WTC11 (cell line): ENCODE results near the gene HADHB. TPM values are rescaled to one million over a fixed set of nuclear protein-coding genes. Genes with fewer than 3 reads are reported as not detected.

Experiments
- ATAC-seq: fragments of 200-7000 bp; cut with Tn5 transposase; 2 replicates; pipeline ENCODE4 v1.10.0; 2021; ENCODE audit warnings: mild to moderate bottlenecking, moderate library complexity
- CTCF ChIA-PET: fragments of 300-600 bp; sonication (Branson Sonifier 250); formaldehyde crosslinking; loops from one replicate; lab custom pipeline; 2021; ENCODE audit warnings: antibody characterized with exemption; lab: Charles Lee
- POLR2A ChIA-PET: fragments of 350-600 bp; sonication (Branson Sonifier 250); formaldehyde crosslinking; loops from one replicate; lab custom pipeline; 2021; ENCODE audit warnings: antibody characterized with exemption; lab: Charles Lee
- DNase-seq: peaks from one replicate; pipeline ENCODE4 v3.0.0; 2021; ENCODE audit warnings: low spot score
- H3K27ac Mint-ChIP-seq: 2 replicates; pipeline ENCODE4 v1.8.0; 2021; ENCODE audit warnings: mixed read lengths
- H3K27me3 Mint-ChIP-seq: 2 replicates; pipeline ENCODE4 v1.8.0; 2021; ENCODE audit warnings: low read depth, mild to moderate bottlenecking, moderate library complexity, mixed read lengths
- H3K36me3 Mint-ChIP-seq: 2 replicates; pipeline ENCODE4 v1.8.0; 2021; ENCODE audit warnings: mixed read lengths
- H3K4me1 Mint-ChIP-seq: 2 replicates; pipeline ENCODE4 v1.8.0; 2022; ENCODE audit warnings: mixed read lengths
- H3K4me3 Mint-ChIP-seq: 2 replicates; pipeline ENCODE4 v1.8.0; 2021; ENCODE audit warnings: mild to moderate bottlenecking, moderate library complexity, mixed read lengths
- H3K9me3 Mint-ChIP-seq: 2 replicates; pipeline ENCODE4 v1.8.0; 2021; ENCODE audit warnings: mixed read lengths
- CBFB ChIP-seq: sonication (generic); formaldehyde crosslinking; IDR thresholded peaks from 2 replicates; pipeline ENCODE4 v1.8.1; 2022; ENCODE audit warnings: mild to moderate bottlenecking, low read depth, missing genetic modification reagents
- CREM ChIP-seq: sonication (generic); formaldehyde crosslinking; IDR thresholded peaks from 2 replicates; pipeline ENCODE4 v1.8.1; 2022; ENCODE audit warnings: mild to moderate bottlenecking, missing genetic modification reagents, moderate library complexity
- GRHL2 ChIP-seq: fragments of 250-450 bp; sonication (Bioruptor Pico); IDR thresholded peaks from 2 replicates; pipeline ENCODE4 v1.8.0; 2022; ENCODE audit warnings: mild to moderate bottlenecking, moderate library complexity; ENCODE audit not compliant: insufficient replicate concordance, severe bottlenecking
- HMGA2 ChIP-seq: fragments of 250-450 bp; sonication (Bioruptor Pico); IDR thresholded peaks from 2 replicates; pipeline ENCODE4 v1.4.0; 2021; ENCODE audit warnings: mild to moderate bottlenecking, moderate library complexity
- MXD4 ChIP-seq: fragments of 250-450 bp; sonication (Bioruptor Pico); IDR thresholded peaks from 2 replicates; pipeline ENCODE4 v1.8.0; 2021; ENCODE audit warnings: mild to moderate bottlenecking, moderate library complexity, borderline replicate concordance
- NR1H2 ChIP-seq: sonication (generic); formaldehyde crosslinking; IDR thresholded peaks from 2 replicates; pipeline ENCODE4 v1.9.0; 2021; ENCODE audit warnings: mild to moderate bottlenecking, moderate library complexity, missing genetic modification reagents
- PRRX2 ChIP-seq: fragments of 250-450 bp; sonication (Bioruptor Pico); IDR thresholded peaks from 2 replicates; pipeline ENCODE4 v1.8.0; 2021; ENCODE audit warnings: mild to moderate bottlenecking
- RELA ChIP-seq: sonication (generic); formaldehyde crosslinking; IDR thresholded peaks from 2 replicates; pipeline ENCODE4 v1.8.1; 2022; ENCODE audit warnings: missing genetic modification reagents, mild to moderate bottlenecking, borderline replicate concordance
- SMAD3 ChIP-seq: sonication (generic); formaldehyde crosslinking; IDR thresholded peaks from 2 replicates; pipeline ENCODE4 v1.8.0; 2022; ENCODE audit warnings: missing genetic modification reagents, mild to moderate bottlenecking, borderline replicate concordance
- TEAD1 ChIP-seq: sonication (generic); formaldehyde crosslinking; IDR thresholded peaks from 2 replicates; pipeline ENCODE4 v1.8.0; 2022; ENCODE audit warnings: mild to moderate bottlenecking, missing genetic modification reagents
- ZNF138 ChIP-seq: sonication (generic); formaldehyde crosslinking; conservative IDR thresholded peaks from 2 replicates; pipeline ENCODE4 v1.8.1; 2022; ENCODE audit warnings: mild to moderate bottlenecking, moderate library complexity, missing genetic modification reagents
- ZNF232 ChIP-seq: sonication (generic); formaldehyde crosslinking; IDR thresholded peaks from 2 replicates; pipeline ENCODE4 v1.8.0; 2022; ENCODE audit warnings: mild to moderate bottlenecking, missing genetic modification reagents
- ZNF263 ChIP-seq: sonication (generic); formaldehyde crosslinking; IDR thresholded peaks from 2 replicates; pipeline ENCODE4 v1.8.1; 2022; ENCODE audit warnings: low read depth, mild to moderate bottlenecking, moderate library complexity, missing genetic modification reagents
- ZNF396 ChIP-seq: fragments of 250-450 bp; sonication (Bioruptor Pico); IDR thresholded peaks from 2 replicates; pipeline ENCODE4 v1.8.0; 2021; ENCODE audit warnings: mild to moderate bottlenecking, moderate library complexity, borderline replicate concordance
- total RNA-seq: library from RNA; stranded (reverse); gene quantifications from 3 replicates; pipeline ENCODE4 v1.2.3, GENCODE V29; 2021
- TF ChIP-seq, protein P1 (sequence below): sonication (generic); formaldehyde crosslinking; IDR thresholded peaks from 2 replicates; pipeline ENCODE4 v1.8.1; 2022; ENCODE audit warnings: low read depth, mild to moderate bottlenecking, moderate library complexity, missing genetic modification reagents, borderline replicate concordance
- TF ChIP-seq, protein P2 (sequence below): sonication (generic); formaldehyde crosslinking; IDR thresholded peaks from 2 replicates; pipeline ENCODE4 v1.8.0; 2022; ENCODE audit warnings: missing genetic modification reagents
- TF ChIP-seq, protein P3 (sequence below): sonication (generic); formaldehyde crosslinking; IDR thresholded peaks from 2 replicates; pipeline ENCODE4 v1.8.1; 2023; ENCODE audit warnings: mild to moderate bottlenecking, missing genetic modification reagents, moderate library complexity
- TF ChIP-seq, protein P4 (sequence below): fragments of 250-450 bp; sonication (Bioruptor Pico); IDR thresholded peaks from 2 replicates; pipeline ENCODE4 v1.9.0; 2021; ENCODE audit warnings: moderate library complexity, mild to moderate bottlenecking, inconsistent platforms, borderline replicate concordance
- TF ChIP-seq, protein P5 (sequence below): sonication (generic); formaldehyde crosslinking; IDR thresholded peaks from 2 replicates; pipeline ENCODE4 v1.8.1; 2023; ENCODE audit warnings: mild to moderate bottlenecking, missing genetic modification reagents, borderline replicate concordance
- TF ChIP-seq, protein P6 (sequence below): fragments of 250-450 bp; sonication (Bioruptor Pico); IDR thresholded peaks from 2 replicates; pipeline ENCODE4 v1.8.0; 2021; ENCODE audit warnings: mild to moderate bottlenecking
- TF ChIP-seq, protein P7 (sequence below): sonication (generic); formaldehyde crosslinking; IDR thresholded peaks from 2 replicates; pipeline ENCODE4 v1.8.0; 2022; ENCODE audit warnings: mild to moderate bottlenecking, missing genetic modification reagents
- TF ChIP-seq, protein P8 (sequence below): sonication (generic); formaldehyde crosslinking; IDR thresholded peaks from 2 replicates; pipeline ENCODE4 v1.8.0; 2022; ENCODE audit warnings: mild to moderate bottlenecking, missing genetic modification reagents

The HADHB gene
- total RNA-seq, 1 experiment from 2014 or later = 60.7 TPM

DNA sequence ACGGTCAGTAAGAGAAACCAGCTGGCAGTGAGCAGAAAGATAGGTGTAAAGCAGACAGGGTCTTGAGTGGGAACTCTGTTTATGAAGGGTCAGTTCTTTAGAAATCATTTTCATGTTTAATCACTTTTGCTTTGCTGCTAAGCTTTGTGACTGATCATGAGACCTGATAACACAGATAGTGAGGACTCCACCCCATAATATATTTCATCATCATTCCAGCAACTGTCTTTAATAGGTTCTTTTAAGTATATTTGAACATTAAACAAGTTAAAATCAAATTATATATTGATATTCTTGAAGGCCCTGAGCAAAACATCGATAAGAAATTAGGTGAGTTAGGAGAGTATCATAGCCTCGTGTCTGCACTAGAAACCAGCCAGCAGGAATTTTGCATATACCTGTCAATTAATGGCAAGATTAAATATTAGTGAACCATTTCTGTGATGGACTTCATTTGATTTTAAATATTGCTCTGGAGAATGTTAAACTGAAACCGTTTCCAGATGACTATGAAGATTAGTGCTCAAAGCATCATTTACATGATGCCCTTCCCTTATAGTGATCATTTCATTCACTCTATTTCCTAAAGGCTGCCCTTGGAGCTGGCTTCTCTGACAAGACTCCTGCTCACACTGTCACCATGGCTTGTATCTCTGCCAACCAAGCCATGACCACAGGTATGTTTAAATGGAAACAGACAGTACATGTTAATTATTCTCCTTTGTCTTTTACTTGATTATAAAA, 31.9 kb downstream of the HADHB start:
- CTCF ChIA-PET = no interaction called here

DNA sequence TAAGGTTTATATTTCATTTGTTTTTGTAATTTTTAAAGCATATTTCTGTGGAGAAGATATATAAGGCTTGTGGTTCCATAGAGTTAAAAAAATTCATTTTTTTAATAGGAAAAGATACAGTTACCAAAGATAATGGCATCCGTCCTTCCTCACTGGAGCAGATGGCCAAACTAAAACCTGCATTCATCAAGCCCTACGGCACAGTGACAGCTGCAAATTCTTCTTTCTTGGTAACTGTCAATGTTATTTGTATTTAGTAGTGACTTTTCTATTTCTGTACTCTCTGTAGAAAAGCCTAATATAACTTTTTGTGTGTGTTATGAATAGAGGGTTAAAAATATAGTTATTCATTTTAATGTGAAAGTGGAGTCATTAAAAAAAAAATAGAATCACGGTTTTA, 35.1 kb downstream of the HADHB start:
- CTCF ChIA-PET = no interaction called here
- H3K4me3 Mint-ChIP-seq = no peak overlapping the region
- ATAC-seq (no peak), DNase-seq (no peak)
- H3K27ac Mint-ChIP-seq = no peak overlapping the region
- POLR2A ChIA-PET = no interaction called here
- H3K36me3 Mint-ChIP-seq = peaks cover 59% of the 10 kb centered on the region
- H3K4me1 Mint-ChIP-seq = no peaks in the 10 kb centered on the region
- H3K9me3 Mint-ChIP-seq = no peaks in the 10 kb centered on the region
- H3K27me3 Mint-ChIP-seq = no peaks in the 10 kb centered on the region
- TF ChIP-seq TEAD1 (CRISPR knock-in tag) = no peak
- TF ChIP-seq, protein P1, sequence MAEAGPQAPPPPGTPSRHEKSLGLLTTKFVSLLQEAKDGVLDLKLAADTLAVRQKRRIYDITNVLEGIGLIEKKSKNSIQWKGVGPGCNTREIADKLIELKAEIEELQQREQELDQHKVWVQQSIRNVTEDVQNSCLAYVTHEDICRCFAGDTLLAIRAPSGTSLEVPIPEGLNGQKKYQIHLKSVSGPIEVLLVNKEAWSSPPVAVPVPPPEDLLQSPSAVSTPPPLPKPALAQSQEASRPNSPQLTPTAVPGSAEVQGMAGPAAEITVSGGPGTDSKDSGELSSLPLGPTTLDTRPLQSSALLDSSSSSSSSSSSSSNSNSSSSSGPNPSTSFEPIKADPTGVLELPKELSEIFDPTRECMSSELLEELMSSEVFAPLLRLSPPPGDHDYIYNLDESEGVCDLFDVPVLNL = no peak
- TF ChIP-seq, protein P2, sequence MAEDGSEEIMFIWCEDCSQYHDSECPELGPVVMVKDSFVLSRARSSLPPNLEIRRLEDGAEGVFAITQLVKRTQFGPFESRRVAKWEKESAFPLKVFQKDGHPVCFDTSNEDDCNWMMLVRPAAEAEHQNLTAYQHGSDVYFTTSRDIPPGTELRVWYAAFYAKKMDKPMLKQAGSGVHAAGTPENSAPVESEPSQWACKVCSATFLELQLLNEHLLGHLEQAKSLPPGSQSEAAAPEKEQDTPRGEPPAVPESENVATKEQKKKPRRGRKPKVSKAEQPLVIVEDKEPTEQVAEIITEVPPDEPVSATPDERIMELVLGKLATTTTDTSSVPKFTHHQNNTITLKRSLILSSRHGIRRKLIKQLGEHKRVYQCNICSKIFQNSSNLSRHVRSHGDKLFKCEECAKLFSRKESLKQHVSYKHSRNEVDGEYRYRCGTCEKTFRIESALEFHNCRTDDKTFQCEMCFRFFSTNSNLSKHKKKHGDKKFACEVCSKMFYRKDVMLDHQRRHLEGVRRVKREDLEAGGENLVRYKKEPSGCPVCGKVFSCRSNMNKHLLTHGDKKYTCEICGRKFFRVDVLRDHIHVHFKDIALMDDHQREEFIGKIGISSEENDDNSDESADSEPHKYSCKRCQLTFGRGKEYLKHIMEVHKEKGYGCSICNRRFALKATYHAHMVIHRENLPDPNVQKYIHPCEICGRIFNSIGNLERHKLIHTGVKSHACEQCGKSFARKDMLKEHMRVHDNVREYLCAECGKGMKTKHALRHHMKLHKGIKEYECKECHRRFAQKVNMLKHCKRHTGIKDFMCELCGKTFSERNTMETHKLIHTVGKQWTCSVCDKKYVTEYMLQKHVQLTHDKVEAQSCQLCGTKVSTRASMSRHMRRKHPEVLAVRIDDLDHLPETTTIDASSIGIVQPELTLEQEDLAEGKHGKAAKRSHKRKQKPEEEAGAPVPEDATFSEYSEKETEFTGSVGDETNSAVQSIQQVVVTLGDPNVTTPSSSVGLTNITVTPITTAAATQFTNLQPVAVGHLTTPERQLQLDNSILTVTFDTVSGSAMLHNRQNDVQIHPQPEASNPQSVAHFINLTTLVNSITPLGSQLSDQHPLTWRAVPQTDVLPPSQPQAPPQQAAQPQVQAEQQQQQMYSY = no peak
- TF ChIP-seq, protein P3, sequence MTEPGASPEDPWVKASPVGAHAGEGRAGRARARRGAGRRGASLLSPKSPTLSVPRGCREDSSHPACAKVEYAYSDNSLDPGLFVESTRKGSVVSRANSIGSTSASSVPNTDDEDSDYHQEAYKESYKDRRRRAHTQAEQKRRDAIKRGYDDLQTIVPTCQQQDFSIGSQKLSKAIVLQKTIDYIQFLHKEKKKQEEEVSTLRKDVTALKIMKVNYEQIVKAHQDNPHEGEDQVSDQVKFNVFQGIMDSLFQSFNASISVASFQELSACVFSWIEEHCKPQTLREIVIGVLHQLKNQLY (CRISPR knock-in tag) = no peak
- TF ChIP-seq MXD4 (CRISPR knock-in tag) = no peak
- no peak for TF ChIP-seq SMAD3 (CRISPR knock-in tag)

More for the DNA sequence above, 31.9 kb downstream of the HADHB start:
- H3K36me3 Mint-ChIP-seq = peaks cover 42% of the 10 kb centered on the region
- H3K9me3 Mint-ChIP-seq = no peaks in the 10 kb centered on the region
- TF ChIP-seq ZNF263 (CRISPR knock-in tag) (no peak), RELA (CRISPR knock-in tag) (no peak), SMAD3 (CRISPR knock-in tag) (no peak), NR1H2 (CRISPR knock-in tag) (no peak), TEAD1 (CRISPR knock-in tag) (no peak), GRHL2 (CRISPR knock-in tag) (no peak), ZNF232 (no peak), CBFB (CRISPR knock-in tag) (no peak), HMGA2 (CRISPR knock-in tag) (no peak), ZNF138 (CRISPR knock-in tag) (no peak), PRRX2 (no peak), CREM (CRISPR knock-in tag) (no peak), ZNF396 (no peak)
- TF ChIP-seq, protein P4, sequence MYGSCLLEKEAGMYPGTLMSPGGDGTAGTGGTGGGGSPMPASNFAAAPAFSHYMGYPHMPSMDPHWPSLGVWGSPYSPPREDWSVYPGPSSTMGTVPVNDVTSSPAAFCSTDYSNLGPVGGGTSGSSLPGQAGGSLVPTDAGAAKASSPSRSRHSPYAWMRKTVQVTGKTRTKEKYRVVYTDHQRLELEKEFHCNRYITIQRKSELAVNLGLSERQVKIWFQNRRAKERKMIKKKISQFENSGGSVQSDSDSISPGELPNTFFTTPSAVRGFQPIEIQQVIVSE (CRISPR knock-in tag) = no peak
- TF ChIP-seq, protein P5, sequence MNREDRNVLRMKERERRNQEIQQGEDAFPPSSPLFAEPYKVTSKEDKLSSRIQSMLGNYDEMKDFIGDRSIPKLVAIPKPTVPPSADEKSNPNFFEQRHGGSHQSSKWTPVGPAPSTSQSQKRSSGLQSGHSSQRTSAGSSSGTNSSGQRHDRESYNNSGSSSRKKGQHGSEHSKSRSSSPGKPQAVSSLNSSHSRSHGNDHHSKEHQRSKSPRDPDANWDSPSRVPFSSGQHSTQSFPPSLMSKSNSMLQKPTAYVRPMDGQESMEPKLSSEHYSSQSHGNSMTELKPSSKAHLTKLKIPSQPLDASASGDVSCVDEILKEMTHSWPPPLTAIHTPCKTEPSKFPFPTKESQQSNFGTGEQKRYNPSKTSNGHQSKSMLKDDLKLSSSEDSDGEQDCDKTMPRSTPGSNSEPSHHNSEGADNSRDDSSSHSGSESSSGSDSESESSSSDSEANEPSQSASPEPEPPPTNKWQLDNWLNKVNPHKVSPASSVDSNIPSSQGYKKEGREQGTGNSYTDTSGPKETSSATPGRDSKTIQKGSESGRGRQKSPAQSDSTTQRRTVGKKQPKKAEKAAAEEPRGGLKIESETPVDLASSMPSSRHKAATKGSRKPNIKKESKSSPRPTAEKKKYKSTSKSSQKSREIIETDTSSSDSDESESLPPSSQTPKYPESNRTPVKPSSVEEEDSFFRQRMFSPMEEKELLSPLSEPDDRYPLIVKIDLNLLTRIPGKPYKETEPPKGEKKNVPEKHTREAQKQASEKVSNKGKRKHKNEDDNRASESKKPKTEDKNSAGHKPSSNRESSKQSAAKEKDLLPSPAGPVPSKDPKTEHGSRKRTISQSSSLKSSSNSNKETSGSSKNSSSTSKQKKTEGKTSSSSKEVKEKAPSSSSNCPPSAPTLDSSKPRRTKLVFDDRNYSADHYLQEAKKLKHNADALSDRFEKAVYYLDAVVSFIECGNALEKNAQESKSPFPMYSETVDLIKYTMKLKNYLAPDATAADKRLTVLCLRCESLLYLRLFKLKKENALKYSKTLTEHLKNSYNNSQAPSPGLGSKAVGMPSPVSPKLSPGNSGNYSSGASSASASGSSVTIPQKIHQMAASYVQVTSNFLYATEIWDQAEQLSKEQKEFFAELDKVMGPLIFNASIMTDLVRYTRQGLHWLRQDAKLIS = no peak
- TF ChIP-seq, protein P6, sequence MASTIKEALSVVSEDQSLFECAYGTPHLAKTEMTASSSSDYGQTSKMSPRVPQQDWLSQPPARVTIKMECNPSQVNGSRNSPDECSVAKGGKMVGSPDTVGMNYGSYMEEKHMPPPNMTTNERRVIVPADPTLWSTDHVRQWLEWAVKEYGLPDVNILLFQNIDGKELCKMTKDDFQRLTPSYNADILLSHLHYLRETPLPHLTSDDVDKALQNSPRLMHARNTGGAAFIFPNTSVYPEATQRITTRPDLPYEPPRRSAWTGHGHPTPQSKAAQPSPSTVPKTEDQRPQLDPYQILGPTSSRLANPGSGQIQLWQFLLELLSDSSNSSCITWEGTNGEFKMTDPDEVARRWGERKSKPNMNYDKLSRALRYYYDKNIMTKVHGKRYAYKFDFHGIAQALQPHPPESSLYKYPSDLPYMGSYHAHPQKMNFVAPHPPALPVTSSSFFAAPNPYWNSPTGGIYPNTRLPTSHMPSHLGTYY = no peak
- TF ChIP-seq, protein P7, sequence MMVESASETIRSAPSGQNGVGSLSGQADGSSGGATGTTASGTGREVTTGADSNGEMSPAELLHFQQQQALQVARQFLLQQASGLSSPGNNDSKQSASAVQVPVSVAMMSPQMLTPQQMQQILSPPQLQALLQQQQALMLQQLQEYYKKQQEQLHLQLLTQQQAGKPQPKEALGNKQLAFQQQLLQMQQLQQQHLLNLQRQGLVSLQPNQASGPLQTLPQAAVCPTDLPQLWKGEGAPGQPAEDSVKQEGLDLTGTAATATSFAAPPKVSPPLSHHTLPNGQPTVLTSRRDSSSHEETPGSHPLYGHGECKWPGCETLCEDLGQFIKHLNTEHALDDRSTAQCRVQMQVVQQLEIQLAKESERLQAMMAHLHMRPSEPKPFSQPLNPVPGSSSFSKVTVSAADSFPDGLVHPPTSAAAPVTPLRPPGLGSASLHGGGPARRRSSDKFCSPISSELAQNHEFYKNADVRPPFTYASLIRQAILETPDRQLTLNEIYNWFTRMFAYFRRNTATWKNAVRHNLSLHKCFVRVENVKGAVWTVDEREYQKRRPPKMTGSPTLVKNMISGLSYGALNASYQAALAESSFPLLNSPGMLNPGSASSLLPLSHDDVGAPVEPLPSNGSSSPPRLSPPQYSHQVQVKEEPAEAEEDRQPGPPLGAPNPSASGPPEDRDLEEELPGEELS = no peak
- TF ChIP-seq, protein P8, sequence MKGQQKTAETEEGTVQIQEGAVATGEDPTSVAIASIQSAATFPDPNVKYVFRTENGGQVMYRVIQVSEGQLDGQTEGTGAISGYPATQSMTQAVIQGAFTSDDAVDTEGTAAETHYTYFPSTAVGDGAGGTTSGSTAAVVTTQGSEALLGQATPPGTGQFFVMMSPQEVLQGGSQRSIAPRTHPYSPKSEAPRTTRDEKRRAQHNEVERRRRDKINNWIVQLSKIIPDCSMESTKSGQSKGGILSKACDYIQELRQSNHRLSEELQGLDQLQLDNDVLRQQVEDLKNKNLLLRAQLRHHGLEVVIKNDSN (CRISPR knock-in tag) = no peak
- POLR2A ChIA-PET = no interaction called here
- H3K4me3 Mint-ChIP-seq = no peak overlapping the region
- no peak for DNase-seq
- no peaks in the 10 kb centered on the region for H3K4me1 Mint-ChIP-seq
- ATAC-seq = no peak
- H3K27me3 Mint-ChIP-seq = no peaks in the 10 kb centered on the region
- H3K27ac Mint-ChIP-seq = no peak overlapping the region
